HL-60 (cell line): Measurements from ENCODE around the gene NFATC4.

Source experiments
- DNase-seq, 2 experiments: peaks; one replicate each; pipeline ENCODE4 v3.0.0-alpha.2; 2010 to 2020; ENCODE audit warnings: low read depth in 1 of 2, low spot score in 1 of 2
- H3K27ac ChIP-seq: fragments of 250-450 bp; sonication (Bioruptor Pico); replicated peaks from 2 replicates; pipeline ENCODE4 v1.5.1; 2020; ENCODE audit warnings: mild to moderate bottlenecking, moderate library complexity
- H3K27me3 ChIP-seq: fragments of 250-450 bp; sonication (Bioruptor Pico); 2 replicates; pipeline ENCODE4 v1.5.1; 2021; ENCODE audit warnings: mild to moderate bottlenecking, moderate library complexity; ENCODE audit not compliant: insufficient read depth, poor library complexity, severe bottlenecking
- H3K4me3 ChIP-seq: replicated peaks from 2 replicates; pipeline ENCODE4 v1.5.1; 2011; ENCODE audit warnings: mild to moderate bottlenecking, control low read depth, low read length; ENCODE audit not compliant: insufficient read depth
- CTCF ChIP-seq: IDR thresholded peaks from one replicate; pipeline ENCODE4 v1.5.1; 2011; ENCODE audit warnings: low read length, control low read depth, inconsistent platforms; ENCODE audit not compliant: insufficient read depth
- GABPA ChIP-seq: IDR thresholded peaks from 2 replicates; pipeline ENCODE4 v1.6.1; 2012; ENCODE audit warnings: low read depth
- POLR2AphosphoS5 ChIP-seq: IDR thresholded peaks from 2 replicates; pipeline ENCODE4 v1.6.1; 2012; ENCODE audit warnings: low read depth
- REST ChIP-seq: IDR thresholded peaks from 2 replicates; pipeline ENCODE4 v1.6.1; 2012; ENCODE audit warnings: low read depth; ENCODE audit not compliant: insufficient replicate concordance
- SPI1 ChIP-seq: IDR thresholded peaks from 2 replicates; pipeline ENCODE4 v1.6.1; 2012; ENCODE audit warnings: low read depth, mild to moderate bottlenecking, borderline replicate concordance

Gene NFATC4

GRCh38 chr14:24335461-24336171 is 32.4 kb upstream of the NFATC4 start:
- no peak overlapping the region for H3K4me3 ChIP-seq

GRCh38 chr14:24337144-24337823 is 30.7 kb upstream of the NFATC4 start:
- no peak for DNase-seq
- TF ChIP-seq POLR2AphosphoS5 (no peak), SPI1 (no peak), GABPA (no peak), CTCF (no peak)
- H3K27me3 ChIP-seq = peaks cover 10% of the 10 kb centered on the region
- H3K27ac ChIP-seq = no peak overlapping the region
- no peak overlapping the region for H3K4me3 ChIP-seq

More at GRCh38 chr14:24335461-24336171, 32.4 kb upstream of the NFATC4 start:
- TF ChIP-seq REST (no peak), POLR2AphosphoS5 (no peak), SPI1 (no peak; the same call in 1 of the 2 replicates), CTCF (no peak), GABPA (no peak)
- peak in 1 of 2 experiments; percentile 42 for DNase-seq
- Histone ChIP-seq H3K27me3 (peaks cover 10% of the 10 kb centered on the region), H3K27ac (no peak overlapping the region)

DNA sequence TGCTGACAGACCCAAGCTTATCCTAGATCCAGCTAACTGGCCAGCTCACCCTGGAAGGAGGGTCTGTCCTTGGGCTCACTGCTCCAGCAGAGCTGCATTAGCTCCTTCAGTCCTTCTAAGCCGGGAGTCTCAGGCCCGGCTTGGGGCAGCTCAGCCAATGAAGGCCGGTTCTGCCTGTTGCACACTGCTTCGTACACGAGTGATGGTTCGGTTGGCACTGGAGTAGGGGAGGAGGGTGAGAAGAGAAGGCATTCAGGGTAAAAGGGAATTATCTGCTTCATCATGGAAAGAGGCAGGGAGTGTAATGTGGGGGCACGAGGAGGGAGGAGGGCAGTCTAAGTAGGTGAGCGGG is 30.2 kb upstream of the NFATC4 start:
- Histone ChIP-seq H3K27ac (no peak overlapping the region), H3K4me3 (no peak overlapping the region), H3K27me3 (peaks cover 8% of the 10 kb centered on the region)
- no peak for TF ChIP-seq POLR2AphosphoS5
- TF ChIP-seq SPI1 = no peak
- no peak for DNase-seq

DNA sequence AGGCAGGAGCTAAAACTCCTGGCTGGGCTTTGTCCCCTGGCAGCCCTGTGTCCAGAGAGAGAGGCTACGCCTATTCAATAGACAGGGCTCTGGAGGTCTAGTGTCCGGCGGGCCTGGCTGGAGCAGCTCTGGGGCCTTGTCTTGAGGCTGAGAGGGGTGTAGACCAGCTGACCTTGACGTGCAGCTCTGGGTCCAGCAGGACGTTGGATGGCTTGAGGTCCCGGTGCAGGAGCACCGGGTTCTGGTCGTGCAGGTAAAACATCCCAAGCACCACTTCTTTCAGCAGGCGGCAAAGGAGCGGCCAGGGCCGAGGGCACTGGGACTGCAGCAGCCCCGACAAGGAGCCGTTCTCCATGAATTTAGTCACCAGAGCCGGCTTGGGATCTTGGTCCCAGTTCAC is 29.1 kb upstream of the NFATC4 start:
- TF ChIP-seq GABPA (no peak), CTCF (no peak), POLR2AphosphoS5 (no peak), SPI1 (no peak), REST (no peak)
- DNase-seq = no peak
- peak overlapping the region; percentile 46 for H3K4me3 ChIP-seq
- peaks cover 8% of the 10 kb centered on the region for H3K27me3 ChIP-seq
- H3K27ac ChIP-seq = no peak overlapping the region
